Activated CD4-positive, alpha-beta T cell treated with anti-CD3 and anti-CD28 coated beads for 1 hour (primary cell): Measurements from ENCODE around the gene PAK4.
"Not testable (repeated sequence)": the region's sequence is repeated elsewhere in the genome, so short reads cannot be mapped to it uniquely, and the experiment has no call there.

Source experiments
- DNase-seq: peaks from one replicate; pipeline ENCODE4 v3.0.0-alpha.2; 2020

The PAK4 gene

GRCh38 chr19:39103151-39103550, 22.4 kb upstream of the PAK4 start:
- no peak for DNase-seq

- DNase-seq = no peak
These were observed 21.4 kb upstream of the PAK4 start for GRCh38 chr19:39104186-39104596.

GRCh38 chr19:39106194-39106593, 19.4 kb upstream of the PAK4 start:
- DNase-seq = no peak

- DNase-seq = no peak
These were observed 15.9 kb upstream of the PAK4 start for GRCh38 chr19:39109641-39110040.

GRCh38 chr19:39110263-39110967, 15.2 kb upstream of the PAK4 start:
- peak; percentile 64 for DNase-seq

GRCh38 chr19:39111593-39112199, 13.9 kb upstream of the PAK4 start:
- DNase-seq = no peak

- DNase-seq = no peak
These were observed 13.2 kb upstream of the PAK4 start for GRCh38 chr19:39112338-39112890.

- DNase-seq = no peak
These were observed 12.4 kb upstream of the PAK4 start for GRCh38 chr19:39113199-39113598.

GRCh38 chr19:39115105-39115847, 10.3 kb upstream of the PAK4 start:
- no peak for DNase-seq

- DNase-seq = not testable (repeated sequence)
These were observed 8.6 kb upstream of the PAK4 start for GRCh38 chr19:39117023-39117422.

- no peak for DNase-seq
These were observed 5.8 kb upstream of the PAK4 start for GRCh38 chr19:39119830-39120229.

- DNase-seq = no peak
These were observed 2.5 kb upstream of the PAK4 start for GRCh38 chr19:39122934-39123731.

GRCh38 chr19:39124136-39124764, 1.3 kb upstream of the PAK4 start:
- DNase-seq = no peak

GRCh38 chr19:39125199-39125553, 410 bp upstream of the PAK4 start:
- no peak for DNase-seq

- no peak for DNase-seq
These were observed 964 bp downstream of the PAK4 start for GRCh38 chr19:39126312-39127187.

GRCh38 chr19:39127812-39128515, 2.4 kb downstream of the PAK4 start:
- no peak for DNase-seq

GRCh38 chr19:39128516-39129079, 3.0 kb downstream of the PAK4 start:
- DNase-seq = no peak

- DNase-seq = no peak
These were observed 3.5 kb downstream of the PAK4 start for GRCh38 chr19:39129116-39129515.

- no peak for DNase-seq
These were observed 5.0 kb downstream of the PAK4 start for GRCh38 chr19:39130337-39131254.
